Neuronal stem cell (in vitro differentiated cells): Measurements from ENCODE around the gene SLC9A9.

Source experiments
- DNase-seq: peaks from one replicate; pipeline ENCODE4 v3.0.0-alpha.2; 2013; ENCODE audit warnings: low spot score
- H2AFZ ChIP-seq: one replicate; pipeline ENCODE4 v1.6.1; 2013; ENCODE audit warnings: mild to moderate bottlenecking, low read length, inconsistent platforms
- H2AK5ac ChIP-seq: 2 replicates; pipeline ENCODE4 v1.6.1; 2013; ENCODE audit warnings: low read depth, mild to moderate bottlenecking, inconsistent platforms, low read length, moderate library complexity, mixed read lengths
- H2BK120ac ChIP-seq: 2 replicates; pipeline ENCODE4 v1.6.1; 2013; ENCODE audit warnings: low read depth, mild to moderate bottlenecking, inconsistent platforms, low read length, moderate library complexity, mixed read lengths
- H2BK12ac ChIP-seq: one replicate; pipeline ENCODE4 v1.6.1; 2013; ENCODE audit warnings: low read length, inconsistent platforms
- H2BK15ac ChIP-seq: 2 replicates; pipeline ENCODE4 v1.6.1; 2013; ENCODE audit warnings: mild to moderate bottlenecking, low read length, inconsistent platforms, mixed read lengths
- H2BK5ac ChIP-seq: one replicate; pipeline ENCODE4 v1.6.1; 2013; ENCODE audit warnings: inconsistent platforms, mild to moderate bottlenecking, low read length, moderate library complexity
- H3K14ac ChIP-seq: one replicate; pipeline ENCODE4 v1.6.1; 2013; ENCODE audit warnings: low read length, inconsistent platforms
- H3K18ac ChIP-seq: 2 replicates; pipeline ENCODE4 v1.6.1; 2013; ENCODE audit warnings: low read length, inconsistent platforms
- H3K23ac ChIP-seq: 2 replicates; pipeline ENCODE4 v1.6.1; 2013; ENCODE audit warnings: low read depth, mild to moderate bottlenecking, mixed read lengths, low read length, inconsistent platforms; ENCODE audit not compliant: poor library complexity
- H3K27ac ChIP-seq: replicated peaks from 3 replicates; pipeline ENCODE4 v1.5.1; 2013; ENCODE audit warnings: low read length, inconsistent platforms
- H3K27me3 ChIP-seq, 3 experiments: 2 replicates each; pipeline ENCODE4 v1.6.1; 2013; ENCODE audit warnings: low read length in 3 of 3, mild to moderate bottlenecking in 2 of 3, inconsistent platforms in 1 of 3, low read depth in 1 of 3, mixed read lengths in 1 of 3, moderate library complexity in 1 of 3; ENCODE audit not compliant: control insufficient read depth in 3 of 3, insufficient read depth in 3 of 3
- H3K36me3 ChIP-seq, 2 donors: replicated peaks in 1 of 2; 2 replicates each; pipeline ENCODE4 v1.6.1; 2013; ENCODE audit warnings: low read length in 2 of 2; ENCODE audit not compliant: control insufficient read depth in 2 of 2, insufficient read depth in 2 of 2
- H3K4ac ChIP-seq: 2 replicates; pipeline ENCODE4 v1.6.1; 2013; ENCODE audit warnings: inconsistent platforms, mild to moderate bottlenecking, low read length, moderate library complexity
- H3K4me1 ChIP-seq, 2 donors: 1 replicate in 1 of 2; 2 replicates in 1 of 2; pipeline ENCODE4 v1.6.1; 2013; ENCODE audit warnings: low read length in 2 of 2, low read depth in 1 of 2; ENCODE audit not compliant: control insufficient read depth in 2 of 2, insufficient read depth in 1 of 2
- H3K4me2 ChIP-seq: one replicate; pipeline ENCODE4 v1.6.1; 2013; ENCODE audit warnings: mild to moderate bottlenecking, low read length, inconsistent platforms; ENCODE audit not compliant: insufficient read depth, poor library complexity, severe bottlenecking
- H3K4me3 ChIP-seq, 2 donors: 2 replicates each; pipeline ENCODE4 v1.5.1; 2013; ENCODE audit warnings: low read length in 2 of 2, mild to moderate bottlenecking in 2 of 2, inconsistent platforms in 1 of 2, moderate library complexity in 1 of 2
- H3K79me1 ChIP-seq: one replicate; pipeline ENCODE4 v1.6.1; 2013; ENCODE audit warnings: low read depth, mild to moderate bottlenecking, inconsistent platforms, low read length, moderate library complexity
- H3K9ac ChIP-seq: one replicate; pipeline ENCODE4 v1.6.1; 2013; ENCODE audit warnings: mild to moderate bottlenecking, low read depth, low read length, inconsistent platforms; ENCODE audit not compliant: poor library complexity
- H3K9me3 ChIP-seq, 2 donors: replicated peaks in 1 of 2; 2 replicates each; pipeline versions ENCODE3 to v1.6.1; 2013; ENCODE audit warnings: low read length in 2 of 2, mild to moderate bottlenecking in 2 of 2, inconsistent platforms in 1 of 2, low read depth in 1 of 2, mixed read lengths in 1 of 2, moderate library complexity in 1 of 2; ENCODE audit not compliant: control insufficient read depth in 2 of 2, insufficient read depth in 1 of 2
- H4K8ac ChIP-seq: one replicate; pipeline ENCODE4 v1.6.1; 2013; ENCODE audit warnings: low read depth, mild to moderate bottlenecking, inconsistent platforms, low read length, moderate library complexity
- H4K91ac ChIP-seq: one replicate; pipeline ENCODE4 v1.6.1; 2013; ENCODE audit warnings: low read length, low read depth, mild to moderate bottlenecking, inconsistent platforms; ENCODE audit not compliant: poor library complexity
- WGBS, 2 donors: extraction: QIAGEN DNeasy Blood & Tissue Kit; methylation state at CpG; one replicate each; pipeline ENCODE4 v1.1.7; 2013; ENCODE audit warnings: missing lambda C conversion rate in 2 of 2, mixed read lengths in 1 of 2; ENCODE audit not compliant: insufficient read length in 2 of 2, insufficient replicate concordance in 1 of 2; ENCODE audit errors: extremely low coverage in 2 of 2; 5-methylcytosine and 5-hydroxymethylcytosine counted together

Gene SLC9A9

GRCh38 chr3:143484846-143485512 is 363.3 kb downstream of the SLC9A9 start:
- no peak overlapping the region for H4K8ac ChIP-seq
- H3K4me3 ChIP-seq, result no peak overlapping the region
- no peak overlapping the region for H3K27ac ChIP-seq
- H3K18ac ChIP-seq, result no peak overlapping the region
- H3K9me3 ChIP-seq, result no peaks in the 10 kb centered on the region
- no peak for DNase-seq
- no peak overlapping the region for H2BK12ac ChIP-seq
- H2BK15ac ChIP-seq, result no peak overlapping the region
- no peak overlapping the region for H2BK5ac ChIP-seq
- no peaks in the 10 kb centered on the region for H3K36me3 ChIP-seq
- H2BK120ac ChIP-seq, result no peak overlapping the region
- no peak overlapping the region for H3K23ac ChIP-seq
- H4K91ac ChIP-seq, result no peak overlapping the region
- H3K9ac ChIP-seq, result no peak overlapping the region
- no peak overlapping the region for H3K4ac ChIP-seq
- H2AFZ ChIP-seq, result peak overlapping the region; percentile 38
- H3K4me2 ChIP-seq, result no peak overlapping the region
- WGBS, 2 donors, result no CpG with 5 or more reads among the region's 4 CpGs
- H2AK5ac ChIP-seq, result no peak overlapping the region
- H3K79me1 ChIP-seq, result no peaks in the 10 kb centered on the region
- no peak overlapping the region for H3K14ac ChIP-seq
- H3K4me1 ChIP-seq, result peaks cover 0 to 10% of the 10 kb centered on the region in 2 donors
- no peaks in the 10 kb centered on the region for H3K27me3 ChIP-seq

GRCh38 chr3:143483214-143483613 is 365.1 kb downstream of the SLC9A9 start:
- H3K4me2 ChIP-seq, result no peak overlapping the region
- no peak overlapping the region for H3K27ac ChIP-seq
- no peak overlapping the region for H3K14ac ChIP-seq
- no peak overlapping the region for H2AK5ac ChIP-seq
- no peak overlapping the region for H3K23ac ChIP-seq
- H4K91ac ChIP-seq, result no peak overlapping the region
- H3K9me3 ChIP-seq, result no peaks in the 10 kb centered on the region
- H2BK15ac ChIP-seq, result no peak overlapping the region
- H3K4ac ChIP-seq, result no peak overlapping the region
- H2AFZ ChIP-seq, result no peak overlapping the region
- no peaks in the 10 kb centered on the region for H3K79me1 ChIP-seq
- no peak overlapping the region for H3K4me3 ChIP-seq
- H4K8ac ChIP-seq, result no peak overlapping the region
- no peaks in the 10 kb centered on the region for H3K27me3 ChIP-seq
- no peak overlapping the region for H2BK12ac ChIP-seq
- H2BK120ac ChIP-seq, result no peak overlapping the region
- H3K18ac ChIP-seq, result no peak overlapping the region
- H3K36me3 ChIP-seq, result no peaks in the 10 kb centered on the region
- no peak overlapping the region for H2BK5ac ChIP-seq
- DNase-seq, result no peak
- H3K4me1 ChIP-seq, result peaks cover 0 to 10% of the 10 kb centered on the region in 2 donors
- no peak overlapping the region for H3K9ac ChIP-seq

- DNase-seq, result no peak
- no peak overlapping the region for H3K14ac ChIP-seq
- H2BK15ac ChIP-seq, result no peak overlapping the region
- no peak overlapping the region for H2AK5ac ChIP-seq
- H3K9ac ChIP-seq, result no peak overlapping the region
- H3K18ac ChIP-seq, result no peak overlapping the region
- no peak overlapping the region for H2BK120ac ChIP-seq
- no peak overlapping the region for H2AFZ ChIP-seq
- whole genome bisulfite sequencing, 2 donors, result no CpG with 5 or more reads among the region's 8 CpGs
- H2BK5ac ChIP-seq, result no peak overlapping the region
- H3K4me3 ChIP-seq, result no peak overlapping the region
- H3K79me1 ChIP-seq, result no peaks in the 10 kb centered on the region
- no peak overlapping the region for H3K23ac ChIP-seq
- no peak overlapping the region for H3K27ac ChIP-seq
- H3K9me3 ChIP-seq, result no peaks in the 10 kb centered on the region
- H3K4me1 ChIP-seq, result peaks cover 0 to 10% of the 10 kb centered on the region in 2 donors
- H3K27me3 ChIP-seq, result no peaks in the 10 kb centered on the region
- H3K4ac ChIP-seq, result no peak overlapping the region
- no peak overlapping the region for H2BK12ac ChIP-seq
- no peaks in the 10 kb centered on the region for H3K36me3 ChIP-seq
- H3K4me2 ChIP-seq, result no peak overlapping the region
- H4K8ac ChIP-seq, result no peak overlapping the region
- no peak overlapping the region for H4K91ac ChIP-seq
Observed at GRCh38 chr3:143482106-143483088, 365.9 kb downstream of the SLC9A9 start.

DNA sequence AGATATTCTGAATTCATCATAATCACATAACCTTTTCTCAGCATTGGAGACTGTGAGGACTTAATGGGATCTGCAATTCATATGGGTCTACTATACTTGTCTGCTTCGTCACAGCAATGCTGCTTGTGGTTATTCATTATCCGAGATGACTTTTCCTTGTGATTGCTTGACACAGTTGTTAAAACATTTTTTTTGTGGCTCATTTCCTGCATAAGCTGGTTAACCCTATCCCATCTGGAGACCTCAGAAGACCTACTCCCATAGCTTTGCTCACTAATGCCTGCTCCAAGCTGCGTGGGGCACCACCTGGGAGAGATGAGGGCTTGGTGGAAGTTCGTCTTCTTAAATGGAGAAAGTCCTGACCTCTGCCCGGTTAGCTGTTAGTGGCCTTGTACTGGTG is 367.9 kb downstream of the SLC9A9 start:
- H3K9me3 ChIP-seq, result no peaks in the 10 kb centered on the region
- no peaks in the 10 kb centered on the region for H3K36me3 ChIP-seq
- no peak overlapping the region for H3K14ac ChIP-seq
- no peak for DNase-seq
- H3K9ac ChIP-seq, result no peak overlapping the region
- H3K27me3 ChIP-seq, result no peaks in the 10 kb centered on the region
- peaks cover 0 to 4% of the 10 kb centered on the region in 2 donors for H3K4me1 ChIP-seq
- H2BK15ac ChIP-seq, result no peak overlapping the region
- H4K91ac ChIP-seq, result no peak overlapping the region
- no peak overlapping the region for H2AK5ac ChIP-seq
- no peak overlapping the region for H3K4me3 ChIP-seq
- H2BK5ac ChIP-seq, result no peak overlapping the region
- no peak overlapping the region for H4K8ac ChIP-seq
- no peak overlapping the region for H3K4me2 ChIP-seq
- H2BK120ac ChIP-seq, result no peak overlapping the region
- H3K23ac ChIP-seq, result no peak overlapping the region
- H3K18ac ChIP-seq, result no peak overlapping the region
- WGBS, 2 donors, result no CpG with 5 or more reads among the region's 5 CpGs
- H2BK12ac ChIP-seq, result no peak overlapping the region
- no peak overlapping the region for H2AFZ ChIP-seq
- H3K79me1 ChIP-seq, result no peaks in the 10 kb centered on the region
- H3K4ac ChIP-seq, result no peak overlapping the region
- no peak overlapping the region for H3K27ac ChIP-seq
